SK-N-SH treated with all-trans-retinoic acid at 6 μM for 48 hours (cell line): ENCODE data around the gene SRPK2.

Source experiments
- ATAC-seq: fragments of 200-7000 bp; cut with Tn5 transposase; 3 replicates; pipeline ENCODE4 v1.9.1; 2020; ENCODE audit warnings: mild to moderate bottlenecking, moderate library complexity
- ARNTL ChIP-seq: fragments of 450-650 bp; formaldehyde crosslinking; IDR thresholded peaks from 2 replicates; pipeline ENCODE4 v1.5.0; 2020; ENCODE audit warnings: low read depth, mild to moderate bottlenecking, moderate library complexity, borderline replicate concordance
- BACH2 ChIP-seq: fragments of 250-450 bp; sonication (Bioruptor Pico); IDR thresholded peaks from 2 replicates; pipeline ENCODE4 v1.9.0; 2021; ENCODE audit warnings: mild to moderate bottlenecking, borderline replicate concordance
- CSDC2 ChIP-seq: fragments of 250-450 bp; sonication (Bioruptor Pico); IDR thresholded peaks from 2 replicates; pipeline ENCODE4 v1.5.0; 2020; ENCODE audit warnings: mild to moderate bottlenecking, moderate library complexity
- ESRRG ChIP-seq: fragments of 250-450 bp; sonication (Bioruptor Pico); IDR thresholded peaks from 2 replicates; pipeline ENCODE4 v1.6.1; 2021; ENCODE audit warnings: mild to moderate bottlenecking
- ISL1 ChIP-seq: fragments of 250-450 bp; sonication (Bioruptor Pico); IDR thresholded peaks from 2 replicates; pipeline ENCODE4 v2.1.2; 2022; ENCODE audit warnings: mild to moderate bottlenecking, moderate library complexity
- OSR1 ChIP-seq: fragments of 250-450 bp; sonication (Bioruptor Pico); IDR thresholded peaks from 2 replicates; pipeline ENCODE4 v1.8.0; 2022; ENCODE audit warnings: moderate library complexity, mild to moderate bottlenecking, inconsistent platforms
- PPARA ChIP-seq: fragments of 250-450 bp; sonication (Bioruptor Pico); IDR thresholded peaks from 2 replicates; pipeline ENCODE4 v1.5.0; 2020; ENCODE audit warnings: mild to moderate bottlenecking, borderline replicate concordance
- RARB ChIP-seq: fragments of 250-450 bp; sonication (Bioruptor Pico); IDR thresholded peaks from 2 replicates; pipeline ENCODE4 v1.8.0; 2021; ENCODE audit warnings: mild to moderate bottlenecking, moderate library complexity
- SNAI2 ChIP-seq: fragments of 250-450 bp; sonication (Bioruptor Pico); IDR thresholded peaks from 2 replicates; pipeline ENCODE4 v1.5.0; 2020; ENCODE audit warnings: mild to moderate bottlenecking, moderate library complexity
- TCF4 ChIP-seq: fragments of 250-450 bp; sonication (Bioruptor Pico); IDR thresholded peaks from 2 replicates; pipeline ENCODE4 v1.8.0; 2021; ENCODE audit warnings: mild to moderate bottlenecking, moderate library complexity, borderline replicate concordance
- TOX ChIP-seq: fragments of 250-450 bp; sonication (Bioruptor Pico); IDR thresholded peaks from 2 replicates; pipeline ENCODE4 v1.8.0; 2021; ENCODE audit warnings: mild to moderate bottlenecking, moderate library complexity, borderline replicate concordance
- ZC3H10 ChIP-seq: fragments of 250-450 bp; sonication (Bioruptor Pico); IDR thresholded peaks from 2 replicates; pipeline ENCODE4 v1.5.1; 2021; ENCODE audit warnings: mild to moderate bottlenecking, moderate library complexity
- ZFP3 ChIP-seq: fragments of 250-450 bp; sonication (Bioruptor Pico); IDR thresholded peaks from 2 replicates; pipeline ENCODE4 v1.5.0; 2020; ENCODE audit warnings: mild to moderate bottlenecking, moderate library complexity
- ZFP30 ChIP-seq: fragments of 450-650 bp; formaldehyde crosslinking; IDR thresholded peaks from 2 replicates; pipeline ENCODE4 v1.5.0; 2022; ENCODE audit warnings: mild to moderate bottlenecking, moderate library complexity
- ZNF565 ChIP-seq: fragments of 450-650 bp; formaldehyde crosslinking; conservative IDR thresholded peaks from 2 replicates; pipeline ENCODE4 v1.5.0; 2020; ENCODE audit warnings: low read depth, mild to moderate bottlenecking, moderate library complexity
- ZNF70 ChIP-seq: fragments of 450-650 bp; formaldehyde crosslinking; IDR thresholded peaks from 2 replicates; pipeline ENCODE4 v1.5.0; 2020; ENCODE audit warnings: mild to moderate bottlenecking, moderate library complexity
- ZNF8 ChIP-seq: fragments of 450-650 bp; formaldehyde crosslinking; IDR thresholded peaks from 2 replicates; pipeline ENCODE4 v1.5.0; 2020; ENCODE audit warnings: mild to moderate bottlenecking, moderate library complexity
- TF ChIP-seq, protein P1 (sequence below): fragments of 250-450 bp; sonication (Bioruptor Pico); IDR thresholded peaks from 2 replicates; pipeline ENCODE4 v1.8.0; 2020; ENCODE audit warnings: mild to moderate bottlenecking, moderate library complexity, borderline replicate concordance
- TF ChIP-seq, protein P2 (sequence below): fragments of 250-450 bp; sonication (Bioruptor Pico); IDR thresholded peaks from 2 replicates; pipeline ENCODE4 v1.8.0; 2021; ENCODE audit warnings: low read depth, mild to moderate bottlenecking, moderate library complexity, borderline replicate concordance
- TF ChIP-seq, protein P3 (sequence below): fragments of 250-450 bp; sonication (Bioruptor Pico); IDR thresholded peaks from 2 replicates; pipeline ENCODE4 v1.5.1; 2020; ENCODE audit warnings: low read depth, mild to moderate bottlenecking, moderate library complexity
- TF ChIP-seq, protein P4 (sequence below): fragments of 250-450 bp; sonication (Bioruptor Pico); IDR thresholded peaks from 2 replicates; pipeline ENCODE4 v1.5.0; 2020; ENCODE audit warnings: mild to moderate bottlenecking, moderate library complexity

SRPK2 gene

DNA sequence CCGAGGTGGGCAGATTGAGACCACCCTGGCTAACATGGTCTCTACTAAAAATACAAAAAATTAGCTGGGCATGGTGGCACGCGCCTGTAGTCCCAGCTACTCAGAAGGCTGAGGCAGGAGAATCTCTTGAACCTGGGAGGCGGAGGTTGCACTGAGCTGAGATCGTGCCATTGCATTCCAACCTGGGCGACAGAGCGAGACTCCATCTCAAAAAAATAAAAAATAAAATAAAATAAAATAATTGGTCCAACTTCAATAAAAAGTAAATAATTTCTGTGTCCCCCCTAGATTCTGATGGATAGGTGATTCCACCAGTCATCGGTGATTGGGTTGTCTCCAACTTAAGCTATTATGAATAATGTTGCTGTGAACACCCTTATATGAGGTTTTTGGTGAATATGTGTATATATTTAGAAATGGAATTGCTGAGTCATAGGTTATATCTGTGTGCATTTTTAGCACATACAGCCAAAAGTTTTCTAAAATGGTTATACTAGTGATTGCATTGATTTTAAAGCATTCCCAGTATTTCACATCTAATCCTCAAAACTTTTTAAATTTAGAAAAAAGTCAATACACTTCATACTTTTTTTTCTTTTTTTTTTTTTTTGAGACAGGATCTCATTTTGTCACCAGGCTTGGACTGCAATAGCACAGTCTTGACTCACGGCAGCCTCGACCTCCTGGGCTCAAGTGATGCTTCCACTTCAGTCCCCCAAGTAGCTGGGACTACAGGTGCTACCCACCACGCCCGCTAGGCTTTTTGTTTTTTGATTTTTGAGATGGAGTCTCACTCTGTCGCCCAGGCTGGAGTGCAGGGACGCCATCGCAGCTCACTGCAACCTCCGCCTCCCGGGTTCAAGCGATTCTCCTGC, 13.7 kb upstream of the SRPK2 start (continued):
- TF ChIP-seq, protein P1, sequence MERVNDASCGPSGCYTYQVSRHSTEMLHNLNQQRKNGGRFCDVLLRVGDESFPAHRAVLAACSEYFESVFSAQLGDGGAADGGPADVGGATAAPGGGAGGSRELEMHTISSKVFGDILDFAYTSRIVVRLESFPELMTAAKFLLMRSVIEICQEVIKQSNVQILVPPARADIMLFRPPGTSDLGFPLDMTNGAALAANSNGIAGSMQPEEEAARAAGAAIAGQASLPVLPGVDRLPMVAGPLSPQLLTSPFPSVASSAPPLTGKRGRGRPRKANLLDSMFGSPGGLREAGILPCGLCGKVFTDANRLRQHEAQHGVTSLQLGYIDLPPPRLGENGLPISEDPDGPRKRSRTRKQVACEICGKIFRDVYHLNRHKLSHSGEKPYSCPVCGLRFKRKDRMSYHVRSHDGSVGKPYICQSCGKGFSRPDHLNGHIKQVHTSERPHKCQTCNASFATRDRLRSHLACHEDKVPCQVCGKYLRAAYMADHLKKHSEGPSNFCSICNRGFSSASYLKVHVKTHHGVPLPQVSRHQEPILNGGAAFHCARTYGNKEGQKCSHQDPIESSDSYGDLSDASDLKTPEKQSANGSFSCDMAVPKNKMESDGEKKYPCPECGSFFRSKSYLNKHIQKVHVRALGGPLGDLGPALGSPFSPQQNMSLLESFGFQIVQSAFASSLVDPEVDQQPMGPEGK (CRISPR knock-in tag): no peak
- TF ChIP-seq SNAI2: no peak

DNA sequence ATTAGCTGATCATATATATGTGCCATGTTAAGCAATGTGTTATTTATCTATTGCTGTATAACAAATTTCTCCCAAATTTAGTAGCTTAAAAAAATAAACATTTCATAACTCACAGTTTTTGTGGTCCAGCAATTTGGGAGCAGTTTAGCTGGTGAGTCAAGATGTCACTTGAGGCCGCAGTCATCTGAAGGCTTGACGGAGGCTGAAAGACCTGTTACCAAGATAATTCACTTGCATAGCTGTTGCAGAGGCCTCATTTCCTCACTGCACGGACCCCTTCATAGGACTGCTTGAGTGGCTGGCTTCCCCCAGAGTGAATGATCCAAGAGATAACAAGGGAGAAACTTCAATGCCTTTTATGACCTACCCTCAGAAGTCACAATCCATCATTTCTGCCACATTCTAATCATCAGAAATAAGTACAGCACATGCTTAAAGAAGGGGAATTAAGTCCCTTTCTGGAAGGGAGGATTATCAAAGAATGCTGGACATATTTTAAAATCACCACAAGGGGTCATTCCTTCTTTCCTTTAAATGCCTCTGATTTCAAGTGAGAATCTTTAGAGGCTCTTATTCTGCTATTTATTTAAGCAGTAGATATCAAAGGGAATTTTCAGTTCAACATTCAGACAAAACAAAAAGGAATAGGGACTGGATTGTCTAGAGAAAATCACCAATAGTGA, 10.5 kb upstream of the SRPK2 start:
- ATAC-seq: peak; percentile 70

DNA sequence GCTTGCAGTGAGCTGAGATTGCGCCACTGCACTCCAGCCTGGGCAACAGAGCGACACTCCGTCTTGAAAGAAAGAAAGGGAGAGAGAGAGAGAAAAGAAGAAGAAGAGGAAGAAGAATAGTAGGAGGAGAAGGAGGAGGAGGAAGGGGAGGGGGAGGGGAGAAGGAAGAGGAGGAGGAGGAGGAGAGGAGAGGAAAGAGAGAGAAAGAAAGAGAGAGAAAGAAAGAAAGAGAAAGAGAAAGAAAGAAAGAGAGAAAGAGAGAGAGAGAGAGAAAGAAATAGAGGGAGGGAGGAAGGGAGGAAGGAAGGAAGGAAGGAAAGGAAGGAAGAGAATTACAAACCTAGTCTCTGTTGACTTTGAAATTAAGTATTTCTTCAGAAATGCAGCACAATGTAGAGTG, 7.8 kb upstream of the SRPK2 start:
- TF ChIP-seq TCF4 (no peak), ZNF70 (CRISPR knock-in tag) (no peak)
- TF ChIP-seq, protein P1 (CRISPR knock-in tag): no peak
- ATAC-seq: no peak

More for the DNA sequence above, 10.5 kb upstream of the SRPK2 start:
- no peak for TF ChIP-seq ZNF565
- TF ChIP-seq, protein P2, sequence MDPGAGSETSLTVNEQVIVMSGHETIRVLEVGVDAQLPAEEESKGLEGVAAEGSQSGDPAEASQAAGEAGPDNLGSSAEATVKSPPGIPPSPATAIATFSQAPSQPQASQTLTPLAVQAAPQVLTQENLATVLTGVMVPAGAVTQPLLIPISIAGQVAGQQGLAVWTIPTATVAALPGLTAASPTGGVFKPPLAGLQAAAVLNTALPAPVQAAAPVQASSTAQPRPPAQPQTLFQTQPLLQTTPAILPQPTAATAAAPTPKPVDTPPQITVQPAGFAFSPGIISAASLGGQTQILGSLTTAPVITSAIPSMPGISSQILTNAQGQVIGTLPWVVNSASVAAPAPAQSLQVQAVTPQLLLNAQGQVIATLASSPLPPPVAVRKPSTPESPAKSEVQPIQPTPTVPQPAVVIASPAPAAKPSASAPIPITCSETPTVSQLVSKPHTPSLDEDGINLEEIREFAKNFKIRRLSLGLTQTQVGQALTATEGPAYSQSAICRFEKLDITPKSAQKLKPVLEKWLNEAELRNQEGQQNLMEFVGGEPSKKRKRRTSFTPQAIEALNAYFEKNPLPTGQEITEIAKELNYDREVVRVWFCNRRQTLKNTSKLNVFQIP (CRISPR knock-in tag): no peak
- no peak for TF ChIP-seq ZFP30 (CRISPR knock-in tag)
- TF ChIP-seq CSDC2 (CRISPR knock-in tag): no peak
- TF ChIP-seq, protein P3, sequence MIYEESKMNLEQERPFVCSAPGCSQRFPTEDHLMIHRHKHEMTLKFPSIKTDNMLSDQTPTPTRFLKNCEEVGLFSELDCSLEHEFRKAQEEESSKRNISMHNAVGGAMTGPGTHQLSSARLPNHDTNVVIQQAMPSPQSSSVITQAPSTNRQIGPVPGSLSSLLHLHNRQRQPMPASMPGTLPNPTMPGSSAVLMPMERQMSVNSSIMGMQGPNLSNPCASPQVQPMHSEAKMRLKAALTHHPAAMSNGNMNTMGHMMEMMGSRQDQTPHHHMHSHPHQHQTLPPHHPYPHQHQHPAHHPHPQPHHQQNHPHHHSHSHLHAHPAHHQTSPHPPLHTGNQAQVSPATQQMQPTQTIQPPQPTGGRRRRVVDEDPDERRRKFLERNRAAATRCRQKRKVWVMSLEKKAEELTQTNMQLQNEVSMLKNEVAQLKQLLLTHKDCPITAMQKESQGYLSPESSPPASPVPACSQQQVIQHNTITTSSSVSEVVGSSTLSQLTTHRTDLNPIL: no peak
- TF ChIP-seq TCF4: no peak
- no peak for TF ChIP-seq ZNF70 (CRISPR knock-in tag)
- TF ChIP-seq TOX (CRISPR knock-in tag): no peak
- no peak for TF ChIP-seq BACH2 (CRISPR knock-in tag)
- no peak for TF ChIP-seq ISL1 (CRISPR knock-in tag)
- no peak for TF ChIP-seq ZNF8
- TF ChIP-seq ZC3H10 (CRISPR knock-in tag): no peak
- TF ChIP-seq RARB: no peak
- TF ChIP-seq, protein P4, sequence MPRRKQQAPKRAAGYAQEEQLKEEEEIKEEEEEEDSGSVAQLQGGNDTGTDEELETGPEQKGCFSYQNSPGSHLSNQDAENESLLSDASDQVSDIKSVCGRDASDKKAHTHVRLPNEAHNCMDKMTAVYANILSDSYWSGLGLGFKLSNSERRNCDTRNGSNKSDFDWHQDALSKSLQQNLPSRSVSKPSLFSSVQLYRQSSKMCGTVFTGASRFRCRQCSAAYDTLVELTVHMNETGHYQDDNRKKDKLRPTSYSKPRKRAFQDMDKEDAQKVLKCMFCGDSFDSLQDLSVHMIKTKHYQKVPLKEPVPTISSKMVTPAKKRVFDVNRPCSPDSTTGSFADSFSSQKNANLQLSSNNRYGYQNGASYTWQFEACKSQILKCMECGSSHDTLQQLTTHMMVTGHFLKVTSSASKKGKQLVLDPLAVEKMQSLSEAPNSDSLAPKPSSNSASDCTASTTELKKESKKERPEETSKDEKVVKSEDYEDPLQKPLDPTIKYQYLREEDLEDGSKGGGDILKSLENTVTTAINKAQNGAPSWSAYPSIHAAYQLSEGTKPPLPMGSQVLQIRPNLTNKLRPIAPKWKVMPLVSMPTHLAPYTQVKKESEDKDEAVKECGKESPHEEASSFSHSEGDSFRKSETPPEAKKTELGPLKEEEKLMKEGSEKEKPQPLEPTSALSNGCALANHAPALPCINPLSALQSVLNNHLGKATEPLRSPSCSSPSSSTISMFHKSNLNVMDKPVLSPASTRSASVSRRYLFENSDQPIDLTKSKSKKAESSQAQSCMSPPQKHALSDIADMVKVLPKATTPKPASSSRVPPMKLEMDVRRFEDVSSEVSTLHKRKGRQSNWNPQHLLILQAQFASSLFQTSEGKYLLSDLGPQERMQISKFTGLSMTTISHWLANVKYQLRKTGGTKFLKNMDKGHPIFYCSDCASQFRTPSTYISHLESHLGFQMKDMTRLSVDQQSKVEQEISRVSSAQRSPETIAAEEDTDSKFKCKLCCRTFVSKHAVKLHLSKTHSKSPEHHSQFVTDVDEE (CRISPR knock-in tag): no peak
- TF ChIP-seq ESRRG: no peak
- TF ChIP-seq ZFP3 (CRISPR knock-in tag): no peak
- TF ChIP-seq ARNTL (CRISPR knock-in tag): no peak
- TF ChIP-seq OSR1 (CRISPR knock-in tag): no peak
- TF ChIP-seq PPARA (CRISPR knock-in tag): no peak
